Liver (tissue), 1 donor: Measurements from ENCODE around the gene CIAPIN1.

Experiments used
- HNF4G ChIP-seq: IDR thresholded peaks from 2 replicates; pipeline ENCODE4 v1.6.1; 2016; ENCODE audit warnings: antibody characterized with exemption
- SP1 ChIP-seq: IDR thresholded peaks from 2 replicates; pipeline ENCODE4 v1.6.1; 2018; ENCODE audit warnings: antibody characterized with exemption, mild to moderate bottlenecking
- donor health status: healthy.

DNA sequence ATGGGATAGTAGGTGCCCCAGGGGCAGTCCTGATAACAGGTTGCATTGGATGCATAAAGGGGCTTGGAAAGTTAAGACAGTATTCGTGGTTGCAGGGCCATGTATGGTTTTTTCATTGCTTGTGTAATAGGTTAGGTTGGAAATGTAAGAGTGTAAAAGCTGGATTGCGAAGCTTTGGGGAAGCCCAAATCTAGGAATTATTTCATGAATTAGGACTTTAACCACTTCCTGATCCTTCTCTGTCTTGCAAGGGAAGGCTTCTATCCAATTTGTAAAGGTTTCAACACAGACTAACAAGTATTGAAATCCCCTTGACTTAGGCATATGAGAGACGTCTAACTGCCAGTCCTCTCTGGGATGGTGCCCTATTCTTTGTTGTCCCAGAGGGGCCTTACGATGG is 50.4 kb downstream of the CIAPIN1 start:
- no peak for TF ChIP-seq HNF4G
- no peak for TF ChIP-seq SP1
